Mesenchymal stem cell (in vitro differentiated cells and primary cell): Measurements from ENCODE around the gene SAXO2.
"Not testable (repeated sequence)": the region's sequence is repeated elsewhere in the genome, so short reads cannot be mapped to it uniquely, and the experiment has no call there.

Experiments used
- DNase-seq: peaks from one replicate; pipeline ENCODE4 v3.0.0-alpha.2; 2013
- H2AFZ ChIP-seq: one replicate; pipeline ENCODE4 v1.6.1; 2013; ENCODE audit warnings: low read depth, mild to moderate bottlenecking, control low read depth, inconsistent platforms, low read length, moderate library complexity
- H2AK5ac ChIP-seq: 2 replicates; pipeline ENCODE4 v1.6.1; 2013; ENCODE audit warnings: low read length, moderate library complexity, mild to moderate bottlenecking, inconsistent platforms; ENCODE audit not compliant: severe bottlenecking
- H2BK120ac ChIP-seq: one replicate; pipeline ENCODE4 v1.6.1; 2013; ENCODE audit warnings: low read depth, mild to moderate bottlenecking, inconsistent platforms, low read length, moderate library complexity
- H2BK12ac ChIP-seq, 2 experiments: one replicate each; pipeline ENCODE4 v1.6.1; 2013; ENCODE audit warnings: inconsistent platforms in 2 of 2, low read length in 2 of 2, mild to moderate bottlenecking in 2 of 2, moderate library complexity in 2 of 2, control low read depth in 1 of 2
- H2BK15ac ChIP-seq: one replicate; pipeline ENCODE4 v1.6.1; 2013; ENCODE audit warnings: mild to moderate bottlenecking, low read depth, inconsistent platforms; ENCODE audit not compliant: poor library complexity, severe bottlenecking
- H2BK5ac ChIP-seq: 2 replicates; pipeline ENCODE4 v1.6.1; 2013; ENCODE audit warnings: low read depth, mild to moderate bottlenecking, low read length, control low read depth, inconsistent platforms; ENCODE audit not compliant: poor library complexity, severe bottlenecking
- H3K14ac ChIP-seq, 2 experiments: one replicate each; pipeline ENCODE4 v1.6.1; 2013; ENCODE audit warnings: inconsistent platforms in 2 of 2, low read length in 2 of 2, control low read depth in 1 of 2, mild to moderate bottlenecking in 1 of 2, moderate library complexity in 1 of 2
- H3K18ac ChIP-seq, 2 experiments: one replicate each; pipeline ENCODE4 v1.6.1; 2013; ENCODE audit warnings: inconsistent platforms in 2 of 2, low read length in 2 of 2, control low read depth in 1 of 2, low read depth in 1 of 2, mild to moderate bottlenecking in 1 of 2
- H3K23ac ChIP-seq, 2 experiments: one replicate each; pipeline ENCODE4 v1.6.1; 2013; ENCODE audit warnings: inconsistent platforms in 2 of 2, low read length in 2 of 2, mild to moderate bottlenecking in 2 of 2, moderate library complexity in 2 of 2, control low read depth in 1 of 2
- H3K27ac ChIP-seq: 2 replicates; pipeline ENCODE4 v1.5.1; 2013; ENCODE audit warnings: mild to moderate bottlenecking, moderate library complexity, low read length, control low read depth, inconsistent platforms; ENCODE audit not compliant: poor library complexity, severe bottlenecking
- H3K27me3 ChIP-seq, 2 experiments: 2 replicates each; pipeline versions ENCODE4 v1.6.1 to v1.7.0; 2013; ENCODE audit warnings: low read length in 2 of 2, mild to moderate bottlenecking in 2 of 2, moderate library complexity in 2 of 2, control low read depth in 1 of 2, inconsistent platforms in 1 of 2; ENCODE audit not compliant: control insufficient read depth in 1 of 2, insufficient read depth in 1 of 2
- H3K36me3 ChIP-seq, 2 experiments: 2 replicates each; pipeline versions ENCODE4 v1.6.1 to v1.7.0; 2013; ENCODE audit warnings: low read length in 2 of 2, control low read depth in 1 of 2, inconsistent platforms in 1 of 2, low read depth in 1 of 2, mild to moderate bottlenecking in 1 of 2; ENCODE audit not compliant: insufficient read depth in 2 of 2, control insufficient read depth in 1 of 2
- H3K4ac ChIP-seq, 2 experiments: one replicate each; pipeline ENCODE4 v1.6.1; 2013; ENCODE audit warnings: inconsistent platforms in 2 of 2, low read length in 2 of 2, mild to moderate bottlenecking in 2 of 2, moderate library complexity in 2 of 2, control low read depth in 1 of 2, low read depth in 1 of 2
- H3K4me1 ChIP-seq: 2 replicates; pipeline ENCODE4 v1.6.1; 2013; ENCODE audit warnings: low read depth, low read length, control low read depth; ENCODE audit not compliant: control insufficient read depth, insufficient read depth
- H3K4me2 ChIP-seq: 2 replicates; pipeline ENCODE4 v1.6.1; 2013; ENCODE audit warnings: low read length, mild to moderate bottlenecking, inconsistent platforms; ENCODE audit not compliant: poor library complexity, severe bottlenecking
- H3K4me3 ChIP-seq, 2 experiments: 2 replicates each; pipeline versions ENCODE4 v1.5.1 to v1.7.0; 2013; ENCODE audit warnings: low read length in 2 of 2, mild to moderate bottlenecking in 2 of 2, control low read depth in 1 of 2, low read depth in 1 of 2; ENCODE audit not compliant: insufficient read depth in 1 of 2
- H3K79me1 ChIP-seq: replicated peaks from 2 replicates; pipeline ENCODE4 v1.6.1; 2013; ENCODE audit warnings: mild to moderate bottlenecking, control low read depth, low read length, inconsistent platforms; ENCODE audit not compliant: poor library complexity, severe bottlenecking
- H3K9ac ChIP-seq: 2 replicates; pipeline ENCODE4 v1.7.0; 2013; ENCODE audit warnings: mild to moderate bottlenecking, low read length, moderate library complexity
- H3K9me3 ChIP-seq: 2 replicates; pipeline ENCODE4 v1.7.0; 2013; ENCODE audit warnings: mild to moderate bottlenecking, low read length; ENCODE audit not compliant: control insufficient read depth
- H4K8ac ChIP-seq: one replicate; pipeline ENCODE4 v1.6.1; 2013; ENCODE audit warnings: inconsistent platforms, mild to moderate bottlenecking, low read length, moderate library complexity
- H4K91ac ChIP-seq: one replicate; pipeline ENCODE4 v1.6.1; 2013; ENCODE audit warnings: mild to moderate bottlenecking, low read length, inconsistent platforms
- WGBS: methylation state at CpG from one replicate; pipeline ENCODE4 v1.1.7; 2013; ENCODE audit warnings: mixed read lengths; 5-methylcytosine and 5-hydroxymethylcytosine counted together

SAXO2 gene

GRCh38 chr15:82313446-82313845 lies 50.8 kb downstream of the SAXO2 start:
- H2BK5ac ChIP-seq, result no peak overlapping the region
- no peak overlapping the region for H3K27ac ChIP-seq
- H2BK15ac ChIP-seq, result no peak overlapping the region
- peak overlapping the region in 1 of 2 experiments; percentile 93 for H3K14ac ChIP-seq
- no peak overlapping the region for H4K8ac ChIP-seq
- H4K91ac ChIP-seq, result peak overlapping the region; percentile 5
- DNase-seq, result no peak
- no peak overlapping the region for H3K4me2 ChIP-seq
- H3K4me3 ChIP-seq, result no peak overlapping the region
- peak overlapping the region in 1 of 2 experiments; percentile 51 for H3K4ac ChIP-seq
- H3K9ac ChIP-seq, result no peak overlapping the region
- H3K18ac ChIP-seq, result peak overlapping the region in 1 of 2 experiments; percentile 57
- no peak overlapping the region for H2AK5ac ChIP-seq
- no peaks in the 10 kb centered on the region for H3K36me3 ChIP-seq
- peaks cover 3% of the 10 kb centered on the region for H3K9me3 ChIP-seq
- H2BK120ac ChIP-seq, result no peak overlapping the region
- H2BK12ac ChIP-seq, result peak overlapping the region; percentile 67 to 72
- H3K27me3 ChIP-seq, result peaks cover 8 to 29% of the 10 kb centered on the region in 2 experiments
- H3K79me1 ChIP-seq, result no peaks in the 10 kb centered on the region
- WGBS, result 94% methylated on average over 2 of the region's 2 CpGs
- no peak overlapping the region for H2AFZ ChIP-seq
- H3K23ac ChIP-seq, result peak overlapping the region in 1 of 2 experiments; percentile 80
- H3K4me1 ChIP-seq, result peaks cover 4% of the 10 kb centered on the region

GRCh38 chr15:82313951-82314768 lies 51.5 kb downstream of the SAXO2 start:
- not testable (repeated sequence) for H3K4me1 ChIP-seq, H2BK5ac ChIP-seq, H3K4ac ChIP-seq, H3K79me1 ChIP-seq, H2AFZ ChIP-seq, H3K36me3 ChIP-seq, H3K27ac ChIP-seq, H3K9me3 ChIP-seq, H2BK15ac ChIP-seq, H3K4me3 ChIP-seq, H3K4me2 ChIP-seq, H2BK120ac ChIP-seq, DNase-seq, H2AK5ac ChIP-seq, H3K9ac ChIP-seq
- WGBS, result 85% methylated on average over 21 of the region's 21 CpGs
- Histone ChIP-seq H4K91ac (peak overlapping the region; percentile 5), H2BK12ac (peak overlapping the region in 1 of 2 experiments; percentile 72), H3K14ac (peak overlapping the region in 1 of 2 experiments; percentile 93), H4K8ac (peak overlapping the region; percentile 42), H3K27me3 (peaks cover 8 to 26% of the 10 kb centered on the region in 2 experiments), H3K18ac (peak overlapping the region in 1 of 2 experiments; percentile 40), H3K23ac (peak overlapping the region in 1 of 2 experiments; percentile 80)

DNA sequence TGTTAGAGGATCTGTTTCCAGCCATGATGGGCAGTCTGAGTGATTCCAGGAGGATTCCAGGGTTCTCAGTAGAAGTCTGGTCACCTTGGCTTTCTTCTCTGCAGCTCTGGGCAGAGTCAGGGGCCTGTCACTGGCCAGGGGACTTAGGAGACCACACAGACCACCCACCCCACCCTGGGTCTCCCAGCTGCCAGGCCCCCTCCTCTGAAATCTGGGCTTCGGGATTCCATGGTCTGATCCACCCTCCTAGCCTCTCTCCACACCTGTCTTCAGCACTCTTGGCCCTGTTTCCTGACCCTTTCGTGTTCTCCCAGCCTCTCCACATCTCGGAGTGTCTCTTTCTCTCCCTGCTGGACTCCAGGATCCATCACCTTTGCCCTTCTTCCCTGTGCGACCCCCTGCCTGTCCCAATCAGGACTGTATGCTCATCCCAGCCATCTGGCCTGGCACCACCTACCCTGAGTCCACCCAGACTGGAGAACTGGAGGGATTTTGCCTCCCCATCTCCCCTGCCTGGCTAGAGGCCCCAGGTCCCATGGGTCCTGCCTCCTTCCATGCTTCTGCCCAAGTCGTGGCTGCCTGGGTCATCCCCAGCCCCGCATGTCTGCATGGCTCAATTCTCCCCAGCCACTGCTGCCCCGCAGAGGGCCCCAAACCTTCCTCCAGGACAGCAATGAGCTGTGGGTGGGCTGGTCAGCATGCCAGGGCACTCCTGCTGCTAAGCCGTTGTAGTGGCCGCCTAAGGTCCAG lies 52.3 kb downstream of the SAXO2 start:
- H3K9ac ChIP-seq, result no peak overlapping the region
- H3K4me1 ChIP-seq, result peaks cover 4% of the 10 kb centered on the region
- H2BK120ac ChIP-seq, result no peak overlapping the region
- H3K4me2 ChIP-seq, result no peak overlapping the region
- H2BK15ac ChIP-seq, result no peak overlapping the region
- peak overlapping the region in 1 of 2 experiments; percentile 5 for H3K18ac ChIP-seq
- peak overlapping the region; percentile 39 to 55 for H2BK12ac ChIP-seq
- no peak overlapping the region for H3K4ac ChIP-seq
- H2BK5ac ChIP-seq, result no peak overlapping the region
- DNase-seq, result no peak
- H3K27me3 ChIP-seq, result peaks cover 8 to 21% of the 10 kb centered on the region in 2 experiments
- WGBS, result 77% methylated on average over 9 of the region's 9 CpGs
- H3K23ac ChIP-seq, result no peak overlapping the region
- no peak overlapping the region for H4K8ac ChIP-seq
- H4K91ac ChIP-seq, result peak overlapping the region; percentile 86
- H3K36me3 ChIP-seq, result no peaks in the 10 kb centered on the region
- H2AFZ ChIP-seq, result no peak overlapping the region
- H3K14ac ChIP-seq, result peak overlapping the region in 1 of 2 experiments; percentile 76
- peaks cover 3% of the 10 kb centered on the region for H3K9me3 ChIP-seq
- H3K27ac ChIP-seq, result no peak overlapping the region
- H3K79me1 ChIP-seq, result no peaks in the 10 kb centered on the region
- no peak overlapping the region for H3K4me3 ChIP-seq
- H2AK5ac ChIP-seq, result no peak overlapping the region
